NCI-H128 (cell line): ENCODE data around the gene GPRIN3.
"Not testable (repeated sequence)": the region's sequence is repeated elsewhere in the genome, so short reads cannot be mapped to it uniquely, and the experiment has no call there.

Source experiments
- DNase-seq: peaks from one replicate; lab custom pipeline; 2025; ENCODE audit not compliant: unreplicated experiment; lab: John Stamatoyannopoulos, UW

The GPRIN3 gene

GRCh38 chr4:89257376-89257775 lies 50.2 kb downstream of the GPRIN3 start:
- no peak for DNase-seq

DNA sequence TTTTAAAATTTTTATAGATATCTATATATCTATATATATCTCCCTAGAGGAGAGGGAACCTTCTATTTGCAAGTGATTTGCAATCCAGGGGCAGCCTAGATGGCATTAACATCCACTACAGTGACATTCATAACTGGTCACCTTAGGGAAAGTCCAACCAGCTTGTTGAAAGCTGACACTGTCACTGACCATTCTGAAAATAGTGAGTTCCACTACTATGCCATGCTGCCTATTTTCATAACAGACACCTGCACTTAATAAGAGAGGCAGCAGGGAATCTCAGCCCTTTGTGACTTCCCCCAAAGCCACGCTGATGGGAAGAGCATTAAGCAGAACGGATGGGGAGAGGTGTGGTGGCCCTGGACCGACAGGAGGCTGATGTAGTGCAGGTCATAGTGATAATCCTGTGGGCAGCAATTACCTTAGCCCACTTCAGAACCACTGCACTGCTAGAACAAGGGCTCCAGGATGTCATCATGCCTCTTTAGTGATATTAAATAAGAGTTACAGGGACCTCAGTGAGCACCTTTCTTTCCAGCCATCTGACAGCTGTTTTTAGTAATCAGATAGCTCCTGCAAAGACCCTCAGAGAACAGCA lies 51.3 kb downstream of the GPRIN3 start:
- DNase-seq, result no peak

- DNase-seq, result no peak
Measured at GRCh38 chr4:89254847-89255246, 52.8 kb downstream of the GPRIN3 start.

GRCh38 chr4:89254347-89254746 lies 53.3 kb downstream of the GPRIN3 start:
- DNase-seq, result not testable (repeated sequence)

- DNase-seq, result no peak
Measured at GRCh38 chr4:89253935-89254334, 53.7 kb downstream of the GPRIN3 start.

GRCh38 chr4:89253311-89253710 lies 54.3 kb downstream of the GPRIN3 start:
- no peak for DNase-seq

- DNase-seq, result no peak
Measured at GRCh38 chr4:89251396-89251795, 56.2 kb downstream of the GPRIN3 start.

- DNase-seq, result no peak
Measured at GRCh38 chr4:89249716-89250361, 57.8 kb downstream of the GPRIN3 start.

DNA sequence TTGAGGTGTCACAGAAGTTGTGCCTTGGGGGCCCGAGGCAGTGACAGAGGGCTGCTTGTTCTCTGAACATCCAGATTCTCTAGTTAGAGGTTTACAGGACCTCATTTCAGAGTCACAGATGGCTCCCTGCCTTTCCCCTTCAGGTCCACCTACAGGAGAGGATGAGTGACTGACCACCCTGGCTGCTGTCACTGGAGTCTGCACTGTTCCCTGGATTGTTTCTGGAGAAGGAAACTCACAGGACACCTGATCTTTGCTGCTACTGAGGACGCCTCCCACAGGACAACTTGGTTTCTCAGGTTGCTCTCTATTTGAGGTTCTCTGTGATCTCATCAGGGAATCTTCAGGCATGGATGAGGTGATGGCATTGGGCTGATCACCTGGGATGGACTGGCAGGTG lies 58.3 kb downstream of the GPRIN3 start:
- DNase-seq, result no peak

DNA sequence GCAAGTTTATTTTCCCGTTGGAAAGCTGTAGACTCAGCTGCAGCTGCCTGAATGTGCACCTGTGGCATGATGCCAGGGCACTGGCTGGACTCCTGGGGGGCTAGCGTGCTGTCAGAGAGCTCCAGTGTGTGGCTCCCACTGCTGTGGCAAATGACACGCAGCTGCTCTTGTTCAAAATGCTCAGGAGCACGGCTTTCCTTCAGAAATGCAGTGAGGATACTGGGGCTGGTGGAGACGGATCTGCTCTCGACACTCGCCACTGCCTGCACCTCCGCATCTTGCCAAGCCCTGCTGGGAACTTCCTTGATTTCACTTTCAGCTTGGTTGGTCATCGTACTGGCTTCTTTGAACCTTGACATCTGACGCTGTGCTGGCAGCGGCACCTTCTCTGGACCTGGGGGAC lies 58.7 kb downstream of the GPRIN3 start:
- DNase-seq, result peak; percentile 72

- no peak for DNase-seq
Measured at GRCh38 chr4:89247951-89248350, 59.6 kb downstream of the GPRIN3 start.

DNA sequence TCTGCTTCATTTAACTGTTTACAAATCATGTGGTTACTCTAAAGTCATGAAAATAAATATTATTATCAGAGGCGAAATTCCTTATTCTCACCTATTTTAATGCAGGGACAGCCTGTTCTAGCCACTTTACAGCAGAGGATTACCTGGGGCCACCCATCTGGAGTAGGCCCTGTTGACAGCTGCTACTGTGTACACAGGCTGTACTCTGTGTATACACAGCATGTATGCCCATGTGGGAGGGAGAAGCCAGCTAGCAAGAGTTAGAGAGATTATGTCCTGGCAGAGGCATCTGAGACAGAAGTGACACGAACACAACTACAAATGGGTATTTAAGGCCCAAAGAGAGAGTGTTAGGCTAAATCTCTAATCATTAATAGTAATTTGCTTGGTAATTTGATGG lies 62.1 kb downstream of the GPRIN3 start:
- no peak for DNase-seq

DNA sequence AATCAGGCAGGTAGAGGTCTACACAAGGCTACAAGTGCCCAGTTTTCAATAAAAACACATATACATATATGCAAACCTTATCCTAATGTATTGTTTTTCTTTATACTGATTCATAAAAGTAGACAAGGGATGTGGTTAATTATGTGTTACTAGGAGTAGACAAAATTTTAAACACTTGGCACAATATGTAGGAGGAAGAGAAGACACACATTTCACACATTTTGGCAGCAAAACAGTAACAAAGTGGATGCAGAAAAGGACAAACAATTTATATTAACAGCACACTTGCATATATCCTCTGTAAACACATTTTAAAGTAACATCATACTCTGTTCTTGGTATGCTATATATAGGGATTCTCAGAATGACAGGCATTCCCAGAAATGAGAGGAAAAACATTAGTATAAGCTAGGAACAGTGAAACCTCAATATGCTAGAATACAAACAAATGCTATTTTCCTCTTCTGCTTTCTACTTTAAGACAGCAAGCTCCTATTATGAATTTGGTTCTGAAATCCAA lies 63.8 kb downstream of the GPRIN3 start:
- no peak for DNase-seq

GRCh38 chr4:89242864-89243732 lies 64.5 kb downstream of the GPRIN3 start:
- no peak for DNase-seq

DNA sequence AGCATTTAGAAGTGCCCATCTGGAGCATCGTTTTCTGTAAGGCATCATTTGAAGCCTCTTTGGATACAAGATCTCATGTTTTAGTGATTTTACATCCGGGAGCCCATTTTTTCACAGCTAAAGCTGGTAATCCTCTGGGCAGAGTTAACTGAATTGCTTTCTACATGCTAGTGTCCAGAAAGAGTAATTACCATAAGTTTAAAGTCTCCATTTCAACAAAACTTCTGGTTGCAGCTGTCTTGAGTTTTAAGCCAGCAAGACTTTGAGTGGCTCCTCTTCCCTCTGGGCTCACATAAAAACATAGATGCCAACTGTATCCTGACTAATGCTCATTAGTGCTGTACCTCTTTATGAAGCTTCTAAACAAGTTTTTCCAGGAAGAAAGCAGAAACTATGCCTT lies 65.4 kb downstream of the GPRIN3 start:
- DNase-seq, result no peak

GRCh38 chr4:89230271-89230670 lies 77.3 kb downstream of the GPRIN3 start:
- DNase-seq, result no peak

- DNase-seq, result peak; percentile 45
Measured at GRCh38 chr4:89226665-89227574, 80.7 kb downstream of the GPRIN3 start.

GRCh38 chr4:89222170-89222569 lies 85.4 kb downstream of the GPRIN3 start:
- DNase-seq, result no peak

DNA sequence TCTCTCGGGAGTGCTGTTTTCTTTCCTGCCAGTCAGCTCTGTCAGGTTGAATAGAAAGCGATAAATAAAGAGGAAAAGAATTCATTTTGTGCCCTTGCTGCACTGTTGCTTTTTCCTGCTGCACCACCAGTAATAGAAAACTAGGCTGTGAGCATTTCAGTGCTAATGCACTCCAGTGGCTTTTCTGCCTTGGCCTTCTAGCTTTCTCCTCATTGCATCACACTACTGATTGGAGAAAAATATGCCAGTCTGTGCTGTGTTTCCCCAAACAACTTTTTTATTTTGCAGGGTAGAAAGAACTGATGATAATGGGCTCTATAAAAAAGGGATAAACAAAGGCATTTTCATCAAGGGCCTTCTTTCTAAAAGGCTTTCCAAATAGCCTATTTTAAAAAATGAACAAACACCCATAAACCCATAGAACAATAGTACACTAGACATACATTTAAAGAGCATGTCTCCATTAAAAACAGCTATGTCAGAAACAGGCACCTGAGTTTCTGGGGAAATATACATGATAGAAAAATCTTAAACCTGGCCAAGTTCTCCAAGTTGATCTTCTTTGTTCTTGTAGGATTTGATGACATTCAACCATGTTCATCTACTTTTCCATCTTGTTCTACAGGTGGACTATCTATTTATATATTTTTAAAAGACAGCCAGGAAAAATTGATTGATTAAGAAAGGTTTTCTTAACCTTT lies 86.3 kb downstream of the GPRIN3 start:
- no peak for DNase-seq

DNA sequence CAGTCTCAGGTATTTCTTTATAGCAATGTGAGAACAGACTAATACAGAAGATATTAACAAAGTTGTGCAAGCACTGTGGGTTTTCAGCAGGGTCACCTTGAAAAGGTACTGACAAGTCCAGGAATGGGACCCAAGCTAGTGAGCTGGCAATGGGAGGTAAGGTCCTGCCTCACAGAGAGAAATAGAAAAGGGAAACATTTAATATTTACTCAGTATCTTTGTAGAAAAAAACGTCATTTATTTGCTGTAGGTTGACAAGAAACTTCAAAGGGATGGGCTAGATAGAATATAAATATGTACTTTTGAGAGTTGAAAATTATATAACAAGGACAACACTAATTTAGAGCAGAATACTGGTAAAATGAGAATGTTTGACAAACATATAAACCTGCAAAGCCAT lies 89.0 kb downstream of the GPRIN3 start:
- no peak for DNase-seq
